HG02870 (cell line): ENCODE measurements around the gene WDFY4.

Experiments
- ATAC-seq: cut with Tn5 transposase; IDR thresholded peaks from one replicate; pipeline ENCODE4 v1.9.1; 2021; ENCODE audit warnings: mild to moderate bottlenecking, moderate library complexity; ENCODE audit not compliant: unreplicated experiment

The WDFY4 gene

DNA sequence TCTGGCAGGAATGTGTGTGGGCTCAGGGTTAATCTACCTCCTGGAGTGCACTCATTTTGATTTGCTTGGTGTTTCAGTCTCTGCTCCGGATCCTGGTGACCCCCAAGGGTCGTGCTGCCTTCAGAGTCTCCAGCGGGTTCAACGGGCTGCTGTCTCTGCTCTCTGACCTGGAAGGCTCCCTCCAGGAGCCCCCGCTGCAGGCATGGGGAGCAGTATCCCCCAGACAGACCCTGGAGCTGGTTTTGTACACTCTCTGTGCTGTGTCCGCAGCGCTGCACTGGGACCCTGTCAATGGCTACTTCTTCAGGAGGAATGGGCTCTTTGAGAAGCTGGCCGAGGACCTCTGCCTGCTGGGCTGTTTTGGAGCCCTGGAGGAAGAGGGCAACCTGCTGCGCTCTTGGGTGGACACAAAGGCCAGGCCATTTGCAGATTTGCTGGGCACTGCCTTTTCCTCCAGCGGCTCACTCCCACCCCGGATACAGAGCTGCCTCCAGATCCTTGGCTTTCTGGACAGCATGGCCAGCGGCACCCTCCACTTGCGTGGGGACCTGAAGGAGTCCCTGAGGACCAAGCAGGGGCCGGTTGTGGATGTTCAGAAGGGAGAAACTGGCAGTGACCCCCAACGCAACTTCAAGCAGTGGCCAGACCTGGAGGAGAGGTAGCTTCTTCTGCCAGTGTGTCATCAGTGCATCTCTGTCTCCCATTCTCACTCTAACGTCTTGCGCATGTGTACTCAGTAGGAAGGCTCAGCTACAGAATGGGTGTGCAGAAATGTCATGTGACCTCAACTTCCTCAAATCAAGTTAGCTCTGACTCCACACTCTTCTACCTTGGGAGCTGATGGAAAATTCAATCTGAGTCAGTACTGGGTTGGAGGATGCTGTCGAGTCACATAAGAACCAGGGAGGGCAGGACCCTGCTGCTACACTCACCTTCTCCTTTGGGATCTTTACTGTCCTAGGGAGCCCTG is 58.5 kb downstream of the WDFY4 start:
- no peak for ATAC-seq

DNA sequence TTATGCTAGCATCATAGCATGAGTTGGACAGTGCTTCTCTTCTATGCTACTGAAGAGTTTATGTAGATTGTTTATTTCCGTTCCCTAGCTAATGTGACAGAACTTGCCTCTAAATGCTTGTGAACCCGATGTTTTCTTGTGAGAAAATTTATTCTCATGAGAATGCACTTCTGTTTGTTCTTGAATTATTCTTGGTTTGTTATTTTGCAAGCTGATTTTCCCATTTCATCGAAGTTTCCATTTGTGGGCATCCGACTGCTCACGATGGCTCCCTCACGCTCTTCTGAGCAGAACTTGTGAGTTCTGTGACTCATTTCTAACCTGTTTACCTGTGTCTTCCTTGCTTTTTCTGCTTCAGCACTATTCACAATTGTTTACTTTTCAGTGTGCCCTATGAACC is 59.9 kb downstream of the WDFY4 start:
- no peak for ATAC-seq

DNA sequence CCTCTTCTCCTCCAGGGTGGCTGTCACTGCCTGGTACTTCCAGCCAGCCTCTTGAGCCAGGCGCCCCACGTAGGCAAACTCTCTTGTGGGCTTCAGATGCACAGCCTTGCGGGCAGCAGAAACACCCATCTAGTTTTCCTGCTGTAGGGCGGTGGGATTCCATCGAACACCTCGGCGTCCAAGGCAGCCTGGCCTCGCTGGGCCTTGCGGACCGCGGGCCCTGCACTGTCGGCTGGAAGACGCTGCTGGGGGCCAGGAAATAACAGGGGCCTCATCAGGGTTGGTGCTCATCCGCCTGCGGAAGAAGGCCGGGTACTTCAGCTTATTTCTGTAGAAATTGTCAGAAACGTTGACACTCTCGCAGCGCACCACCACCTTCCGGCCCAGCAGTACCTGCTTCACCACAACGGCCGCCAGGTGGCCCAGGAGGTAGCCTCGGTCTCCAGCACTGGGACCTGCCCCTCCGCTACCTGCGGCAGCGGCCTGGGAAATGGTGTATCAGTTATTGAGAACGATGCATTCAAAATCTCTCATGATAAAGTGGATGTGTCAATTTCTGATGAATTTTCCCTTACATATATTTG is 61.1 kb downstream of the WDFY4 start:
- no peak for ATAC-seq

DNA sequence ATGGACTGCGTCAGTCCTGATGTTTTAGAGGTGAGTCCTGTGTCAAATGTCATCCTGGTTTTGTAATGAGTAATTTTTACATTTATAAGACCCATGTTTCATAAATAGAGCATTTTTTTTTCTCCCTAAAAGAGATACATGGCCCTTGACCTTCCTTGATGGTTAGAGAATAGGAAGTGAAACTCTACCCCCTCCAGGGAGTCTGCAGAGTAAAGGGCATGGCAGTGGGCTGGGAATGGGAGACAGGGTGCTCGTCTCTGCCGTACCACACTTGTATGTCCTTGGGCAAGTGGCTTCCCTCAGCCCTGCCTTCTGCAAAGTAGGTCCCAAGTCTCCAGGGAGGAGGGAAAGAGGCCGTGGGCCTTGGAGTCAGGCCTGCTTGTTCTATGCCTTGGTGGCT is 63.9 kb downstream of the WDFY4 start:
- ATAC-seq: no peak

DNA sequence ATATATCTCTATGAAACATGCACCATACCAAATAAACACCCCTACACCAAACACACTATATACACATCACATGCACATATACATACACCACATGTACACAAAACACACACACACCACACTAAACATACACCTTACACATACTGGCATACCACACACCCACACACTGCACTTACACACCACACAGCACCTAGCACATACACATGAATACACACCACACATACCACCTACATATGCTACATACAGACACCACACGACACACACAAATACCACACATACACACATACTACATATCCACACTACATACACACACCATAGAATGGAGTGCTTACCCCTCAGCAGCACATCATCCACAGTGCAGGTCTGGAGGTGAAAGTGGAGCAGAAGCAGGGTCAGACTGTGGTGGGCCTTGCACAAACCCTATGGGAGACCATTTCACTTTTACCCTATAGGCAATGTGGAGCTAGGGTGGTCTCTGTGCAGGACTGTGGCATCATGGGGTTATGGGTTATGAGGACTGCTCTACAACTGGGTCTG is 64.6 kb downstream of the WDFY4 start:
- no peak for ATAC-seq

DNA sequence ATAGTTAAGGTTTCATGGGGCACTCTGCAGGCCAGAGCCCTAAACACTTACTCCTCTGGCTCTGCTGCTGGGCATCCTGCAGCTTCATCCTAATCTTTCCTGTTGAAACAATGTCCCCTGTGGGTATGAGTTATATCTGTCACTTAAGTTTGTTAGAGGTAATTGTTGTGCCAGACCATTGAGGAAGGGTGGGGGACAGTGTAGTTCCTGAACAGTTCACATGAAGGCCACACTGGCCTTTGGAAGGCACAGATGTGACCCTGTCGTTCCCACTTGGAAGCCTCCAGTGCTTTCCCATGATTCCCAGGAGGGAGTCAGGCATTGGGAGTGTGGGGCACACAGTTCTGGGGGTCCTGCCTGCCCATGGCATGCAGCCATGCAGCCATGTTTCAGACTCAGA is 65.3 kb downstream of the WDFY4 start:
- no peak for ATAC-seq

DNA sequence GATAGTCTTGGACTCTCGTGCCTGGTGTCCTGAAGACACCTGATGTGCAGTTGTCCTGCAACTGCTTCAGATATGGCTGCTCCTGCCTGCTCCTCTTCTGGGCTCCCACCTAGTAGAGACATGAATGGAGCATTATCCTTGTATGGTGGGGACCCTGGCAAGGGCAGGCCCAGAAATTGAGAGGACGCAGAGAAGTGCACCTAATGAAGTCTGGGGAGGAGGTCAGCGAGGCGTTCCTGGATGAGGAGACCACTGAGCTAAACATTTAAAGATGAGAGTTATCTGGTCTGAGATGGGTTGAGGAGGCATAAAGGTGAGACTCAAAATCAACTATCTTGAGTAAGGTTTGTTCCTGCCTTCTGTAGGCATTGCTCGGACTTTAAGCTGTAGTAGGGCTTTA is 66.3 kb downstream of the WDFY4 start:
- no peak for ATAC-seq

DNA sequence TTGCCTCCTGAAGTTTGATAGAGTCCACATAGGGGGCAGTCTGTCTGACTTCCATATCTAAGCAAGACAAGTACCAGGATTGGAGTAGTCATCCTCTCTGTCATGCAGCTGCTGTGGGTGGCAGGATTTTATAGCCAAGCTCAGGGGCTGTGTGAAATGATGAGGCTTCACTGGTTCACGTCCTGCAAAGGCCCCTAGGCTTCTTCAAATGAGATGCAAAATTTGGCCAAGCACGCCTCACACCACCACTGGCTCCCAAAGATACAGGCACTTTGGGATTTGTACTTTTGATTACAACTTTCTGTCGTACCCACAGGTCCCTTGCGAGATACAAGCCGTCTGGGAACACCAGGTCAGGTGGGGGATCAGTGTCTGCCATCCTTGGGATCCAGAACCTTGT is 67.1 kb downstream of the WDFY4 start:
- ATAC-seq: no peak

DNA sequence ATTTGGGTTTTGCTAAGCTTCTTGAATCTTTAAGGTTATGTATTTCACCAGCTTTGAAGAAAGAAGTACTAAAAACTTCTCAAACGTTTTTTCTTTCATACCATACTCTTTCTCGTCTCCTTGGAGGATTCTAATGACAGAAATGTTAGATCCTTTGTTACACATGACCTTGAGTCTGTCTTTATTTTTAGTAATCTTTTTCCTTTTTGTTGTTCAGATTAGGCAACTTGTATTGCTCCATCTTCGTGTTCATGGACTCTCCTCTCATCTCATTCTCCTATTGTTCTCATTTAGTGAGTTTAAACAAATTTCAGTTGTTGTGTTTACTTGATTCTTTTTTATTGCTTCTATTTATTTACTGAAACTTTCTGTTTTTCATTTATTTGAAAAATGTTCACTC is 73.7 kb downstream of the WDFY4 start:
- no peak for ATAC-seq

DNA sequence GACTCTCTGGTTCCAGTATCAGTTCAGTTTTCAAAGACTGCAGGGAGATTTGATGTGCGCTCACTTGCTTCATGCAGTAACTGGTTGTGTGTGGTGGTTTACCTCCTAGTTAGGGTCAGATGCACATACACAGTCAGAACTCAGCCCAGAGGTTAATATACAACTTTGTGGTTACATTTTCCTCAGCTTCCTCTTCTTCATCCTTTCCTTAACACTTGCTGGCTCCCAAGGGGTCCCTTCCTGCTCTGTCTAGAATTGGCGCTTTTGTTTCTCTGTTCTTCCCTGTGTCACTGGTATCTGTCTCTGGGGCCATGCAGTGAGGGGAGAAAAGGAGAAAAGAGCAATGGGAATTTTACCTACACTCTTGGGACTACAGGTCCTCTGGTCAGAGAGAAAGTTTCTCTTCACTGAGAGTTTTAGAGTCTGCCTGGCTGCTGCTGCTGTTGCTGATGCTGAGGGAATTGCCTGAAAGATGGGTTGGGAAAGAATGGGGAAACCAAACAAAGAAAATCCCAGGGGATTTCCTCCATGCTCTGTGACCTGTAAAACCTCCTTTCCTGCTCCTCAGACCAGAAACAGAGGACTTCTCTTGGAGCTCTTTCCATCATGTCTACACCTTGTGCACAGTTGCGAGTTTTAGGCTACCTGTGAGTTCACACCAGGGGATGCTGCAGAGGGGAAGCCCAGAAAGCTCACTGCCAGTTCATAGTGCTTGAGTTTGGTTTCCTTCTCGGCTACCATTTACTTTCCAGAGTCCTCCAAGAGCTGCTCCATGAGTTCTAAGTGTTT is 74.6 kb downstream of the WDFY4 start:
- ATAC-seq: peak; percentile 90

DNA sequence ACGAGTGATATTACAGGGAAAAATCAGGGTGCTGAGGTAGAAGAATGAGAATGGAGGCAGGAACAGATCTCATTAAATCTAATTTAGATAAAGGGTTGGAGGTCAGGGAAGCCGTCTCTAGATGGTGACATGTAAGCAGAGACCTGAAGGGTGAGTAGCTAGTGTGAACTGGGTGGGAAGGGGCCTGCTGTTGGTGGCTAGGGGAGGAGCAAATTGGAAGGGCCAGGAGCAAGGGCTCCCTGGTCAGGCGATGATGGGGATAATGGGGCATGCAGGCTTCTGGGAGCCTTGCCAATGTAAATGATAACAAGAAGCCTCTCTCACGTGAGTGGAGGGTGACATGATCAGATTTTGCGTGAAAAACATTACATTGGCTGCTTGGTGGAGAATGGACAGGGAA is 76.3 kb downstream of the WDFY4 start:
- ATAC-seq: no peak

DNA sequence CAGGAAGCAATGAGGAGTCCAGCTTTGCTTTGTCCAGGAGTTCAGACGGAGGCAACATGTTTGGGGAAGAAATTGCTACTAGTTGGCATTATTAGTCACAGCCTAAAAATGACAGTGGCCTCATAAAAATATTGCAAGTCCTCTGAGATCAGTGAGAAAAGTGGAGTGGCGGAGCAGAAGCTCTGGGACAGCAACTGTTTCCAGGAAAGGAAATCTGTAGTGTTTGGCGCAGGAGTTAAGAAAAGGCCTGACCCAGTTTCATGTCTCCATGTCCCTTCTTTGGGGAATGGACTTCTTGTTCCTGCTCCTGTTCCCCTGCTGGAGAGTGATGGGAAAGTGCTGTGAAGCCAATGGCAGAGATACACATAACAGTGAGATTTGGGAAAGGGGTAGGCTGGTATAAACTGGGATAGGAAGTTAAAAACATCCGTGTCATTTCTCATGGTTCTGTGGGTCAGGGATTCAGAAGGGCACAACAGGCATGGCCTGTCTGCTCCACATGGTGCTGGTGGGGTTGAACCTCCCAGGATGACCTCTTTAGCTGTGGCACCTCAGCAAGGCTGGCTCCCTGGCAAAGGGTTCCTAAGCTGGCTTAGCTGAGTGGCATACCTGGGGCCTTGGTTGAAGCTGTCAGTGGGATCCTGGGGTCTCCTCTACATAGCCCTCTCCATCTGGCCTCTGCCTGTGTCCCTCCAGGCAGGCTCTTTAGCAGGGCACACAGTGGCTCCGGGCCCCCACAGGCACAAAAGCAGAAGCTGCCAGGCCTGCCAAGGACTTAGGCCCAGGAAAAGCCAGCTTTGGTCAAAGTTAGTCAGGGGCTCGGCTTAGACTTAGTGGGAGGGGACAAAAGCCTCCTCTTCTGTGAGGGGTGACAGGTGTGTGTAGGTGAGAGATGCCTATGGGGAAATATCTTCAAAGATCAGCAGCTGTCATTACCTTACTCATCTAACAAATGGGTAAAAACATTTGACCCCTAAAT is 77.7 kb downstream of the WDFY4 start:
- ATAC-seq: no peak

DNA sequence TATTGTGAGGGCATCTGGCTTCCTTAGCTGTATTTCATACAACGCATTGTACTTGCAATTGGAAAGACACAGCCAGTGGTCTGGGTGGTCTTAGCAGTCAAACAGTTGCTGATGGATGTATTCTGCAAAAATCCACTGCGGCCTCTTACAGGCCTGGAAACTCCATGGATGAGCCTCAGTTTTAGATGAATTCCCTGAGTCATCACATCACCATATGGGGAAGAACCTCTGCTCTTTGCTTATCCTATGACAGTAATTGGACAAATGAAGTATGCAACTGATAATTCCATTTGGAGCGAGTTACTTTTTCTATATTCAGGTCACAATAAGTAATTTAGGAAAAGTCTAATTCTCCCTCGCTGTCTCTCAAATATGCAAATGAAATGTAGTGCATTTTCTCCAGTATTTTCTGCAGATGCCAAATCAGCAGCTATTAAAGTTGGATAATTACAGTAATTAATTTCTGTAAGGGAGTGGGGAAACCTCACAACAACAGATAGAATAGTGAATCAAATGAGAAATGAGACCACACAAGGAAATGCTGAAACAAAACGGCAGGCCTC is 78.8 kb downstream of the WDFY4 start:
- no peak for ATAC-seq

DNA sequence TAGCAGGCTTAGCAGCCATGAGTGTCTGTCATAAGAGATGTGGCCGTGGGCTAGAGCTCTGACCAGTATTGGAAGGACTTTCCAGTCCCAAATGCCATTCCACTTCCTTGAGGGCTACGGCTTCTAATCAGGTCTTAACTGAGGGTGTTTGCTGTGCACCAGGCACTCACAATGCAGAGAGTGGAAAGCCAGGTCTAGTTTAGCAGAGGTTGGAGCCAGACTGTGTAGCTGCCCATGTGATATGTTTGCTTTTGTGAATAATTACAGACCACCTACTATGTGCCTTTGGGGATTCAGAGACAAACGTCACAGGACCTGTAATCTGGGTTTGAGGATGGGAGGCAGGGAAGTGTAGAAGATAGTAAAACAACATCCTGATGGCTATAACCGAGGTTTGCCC is 79.8 kb downstream of the WDFY4 start:
- no peak for ATAC-seq

DNA sequence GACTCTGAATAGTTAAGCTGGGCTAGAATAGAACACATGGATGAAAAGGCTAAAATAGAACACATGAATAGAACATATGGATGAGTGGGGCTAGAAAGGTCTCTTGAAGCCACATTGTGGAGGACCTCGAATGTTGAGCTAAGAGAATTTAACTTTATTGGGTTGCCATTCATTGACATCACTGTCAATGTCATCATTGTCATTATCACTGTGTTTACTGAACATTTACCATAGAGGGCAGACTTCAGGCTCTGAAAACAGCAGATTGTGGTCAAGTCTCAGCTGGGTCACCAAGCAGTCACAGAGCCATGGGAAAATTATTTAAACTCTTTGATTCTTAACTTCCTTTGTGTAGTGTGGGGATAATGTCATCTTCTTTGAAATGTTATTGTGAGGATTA is 80.4 kb downstream of the WDFY4 start:
- no peak for ATAC-seq

DNA sequence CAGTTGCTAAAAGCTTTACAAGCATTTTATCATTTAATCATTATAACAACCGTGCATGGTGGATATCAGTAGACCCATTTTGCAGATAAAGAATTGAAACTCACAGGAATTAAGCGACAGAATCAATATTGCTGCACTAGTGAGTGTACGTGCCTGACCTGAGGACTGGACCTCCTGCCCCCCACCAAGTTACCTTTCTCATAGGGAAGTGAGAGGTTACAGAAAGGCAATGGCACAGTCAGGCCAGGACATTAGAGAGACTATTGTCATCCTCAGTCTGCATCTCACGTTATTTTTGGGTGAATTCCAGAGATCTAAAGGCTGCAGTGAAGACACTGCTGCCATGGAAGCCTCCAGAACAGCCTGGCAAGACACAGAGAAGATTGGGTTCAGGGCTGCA is 80.9 kb downstream of the WDFY4 start:
- ATAC-seq: no peak

DNA sequence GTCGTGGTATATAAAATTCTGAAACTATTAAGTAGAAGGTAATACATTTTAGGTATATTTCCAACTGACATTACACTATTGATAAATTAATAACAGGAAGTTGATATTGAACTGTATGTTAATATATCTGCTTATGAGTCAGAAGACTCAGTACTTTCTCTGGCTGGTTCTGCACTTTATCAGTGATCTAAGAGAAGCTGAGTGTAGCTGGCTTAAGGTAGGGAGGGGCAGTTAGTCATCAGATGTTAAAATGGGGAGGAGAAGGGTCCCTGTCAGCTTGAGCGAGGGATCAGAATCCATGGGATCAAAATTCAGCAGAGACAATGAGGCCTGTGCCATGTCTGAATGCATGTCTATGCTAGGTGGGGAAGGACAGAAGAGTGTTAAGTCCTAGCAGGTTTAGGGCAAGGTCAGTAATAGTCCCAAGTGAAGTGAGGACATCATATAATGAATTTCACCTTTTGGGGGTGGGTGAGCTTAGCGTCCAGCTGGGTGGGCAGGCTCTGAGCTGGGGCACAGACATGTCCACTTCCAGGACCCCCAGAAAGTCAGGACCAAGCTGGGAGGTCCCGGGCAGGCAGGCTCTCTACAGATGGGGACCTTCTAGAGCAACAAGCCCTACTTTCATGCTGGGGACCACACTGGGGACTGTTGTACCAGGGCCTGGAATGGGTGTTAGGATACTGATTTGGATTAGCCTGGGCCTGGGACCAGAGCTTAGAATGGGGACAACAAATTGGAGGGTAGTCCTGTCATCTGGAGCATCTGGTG is 82.9 kb downstream of the WDFY4 start:
- no peak for ATAC-seq

DNA sequence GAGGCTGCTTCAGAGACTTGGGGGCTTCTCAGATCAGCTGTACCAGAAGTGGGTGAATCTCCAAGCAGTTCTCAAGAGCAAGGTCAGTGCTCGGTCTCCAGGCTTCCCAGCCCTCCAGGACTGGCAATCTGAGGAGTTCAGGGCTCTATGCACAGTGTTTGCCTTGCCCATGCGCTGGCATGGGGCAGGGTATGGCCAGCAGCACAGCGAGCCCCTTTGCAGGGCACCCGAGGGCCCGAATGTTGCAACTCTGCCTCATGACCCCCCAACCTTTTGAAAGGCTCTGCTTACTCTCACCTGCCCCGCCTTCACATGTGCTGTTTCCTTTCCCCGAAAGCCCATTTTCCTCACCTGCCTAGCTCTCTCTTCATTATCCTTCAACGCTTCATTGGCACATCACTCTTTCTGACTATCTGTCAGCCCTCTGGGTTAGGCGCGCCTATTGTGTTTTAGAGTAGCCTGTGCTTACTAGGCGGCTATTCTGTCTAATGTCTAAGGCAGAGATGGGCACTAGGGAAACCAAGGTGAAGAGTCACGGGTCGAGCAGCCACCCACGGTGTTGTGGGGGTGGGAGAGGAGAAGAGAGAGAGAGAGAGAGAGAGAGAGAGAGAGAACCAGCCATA is 83.6 kb downstream of the WDFY4 start:
- ATAC-seq: no peak

DNA sequence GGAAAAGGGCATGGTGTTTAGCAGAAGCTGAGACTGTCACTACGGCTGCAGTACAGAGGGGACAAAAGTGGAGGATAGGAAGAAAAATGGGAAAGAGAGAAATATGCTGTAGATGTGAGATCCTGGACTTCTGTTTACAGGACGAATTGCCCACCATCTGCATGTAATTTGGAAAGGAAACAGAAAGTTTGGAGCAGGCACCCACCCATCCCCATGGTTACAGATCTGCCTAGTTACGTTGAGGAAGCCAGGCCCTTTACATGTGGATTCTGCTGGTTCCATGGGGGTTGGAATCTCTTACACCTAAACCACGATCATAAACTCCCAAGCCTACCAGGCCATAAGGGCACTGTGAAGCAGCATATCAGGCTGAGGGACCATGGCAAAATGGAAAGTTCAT is 84.3 kb downstream of the WDFY4 start:
- ATAC-seq: no peak
